GM19035 (cell line): ENCODE measurements around the gene OR10H3.
"Not testable (repeated sequence)": the region's sequence is repeated elsewhere in the genome, so short reads cannot be mapped to it uniquely, and the experiment has no call there.

Experiments used
- ATAC-seq: cut with Tn5 transposase; IDR thresholded peaks from one replicate; pipeline ENCODE4 v1.9.1; 2021; ENCODE audit not compliant: unreplicated experiment

Gene OR10H3, protein sequence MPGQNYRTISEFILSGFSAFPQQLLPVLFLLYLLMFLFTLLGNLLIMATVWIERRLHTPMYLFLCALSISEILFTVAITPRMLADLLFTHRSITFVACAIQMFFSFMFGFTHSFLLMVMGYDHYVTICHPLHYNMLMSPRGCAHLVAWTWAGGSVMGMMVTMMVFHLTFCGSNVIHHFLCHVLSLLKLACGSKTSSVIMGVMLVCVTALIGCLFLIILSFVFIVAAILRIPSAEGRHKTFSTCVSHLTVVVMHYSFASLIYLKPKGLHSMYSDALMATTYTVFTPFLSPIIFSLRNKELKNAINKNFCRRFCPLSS

DNA sequence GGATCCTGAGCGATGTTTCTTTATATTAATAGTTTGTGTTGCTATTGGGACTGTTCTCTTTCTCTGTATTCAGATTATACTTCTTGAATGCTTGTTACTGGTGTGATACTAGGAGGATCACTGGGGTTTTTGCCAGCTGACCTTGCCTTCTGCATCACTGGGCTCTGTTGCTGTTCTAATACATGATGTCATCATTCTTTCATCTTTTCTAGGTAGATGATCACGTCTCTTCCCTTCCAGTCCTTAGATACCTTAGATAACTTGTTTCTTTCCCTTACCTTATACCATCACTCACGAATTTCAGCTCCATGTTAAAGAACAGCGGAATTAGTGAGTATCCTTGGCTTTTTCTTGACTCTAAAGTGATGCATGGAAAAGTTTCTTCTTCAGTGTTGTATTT, at the start of gene OR10H3:
OR10H3 (plus strand) TSS at position 264 of the 400 bp plus-strand sequence. CDS start 3,408 bp downstream, outside the sequence.
- no peak for ATAC-seq

DNA sequence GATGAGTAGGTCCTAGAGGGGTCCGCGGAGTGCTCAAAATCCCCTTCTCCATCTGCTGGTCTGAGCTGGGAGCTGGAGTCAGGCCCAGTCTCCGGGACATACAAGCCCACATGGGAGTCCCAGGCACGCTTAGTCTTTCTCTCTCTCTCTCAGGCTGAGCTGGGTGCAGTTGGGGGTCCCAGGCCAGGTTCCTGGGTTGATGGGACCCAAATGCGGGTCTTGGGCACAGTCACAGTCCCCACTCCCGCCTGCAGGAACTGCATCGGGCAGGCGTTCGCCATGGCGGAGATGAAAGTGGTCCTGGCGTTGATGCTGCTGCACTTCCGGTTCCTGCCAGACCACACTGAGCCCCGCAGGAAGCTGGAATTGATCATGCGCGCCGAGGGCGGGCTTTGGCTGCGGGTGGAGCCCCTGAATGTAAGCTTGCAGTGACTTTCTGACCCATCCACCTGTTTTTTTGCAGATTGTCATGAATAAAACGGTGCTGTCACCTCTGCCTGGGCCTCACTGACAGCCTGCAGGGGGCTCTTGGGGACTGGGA, 41.1 kb upstream of the OR10H3 start:
- ATAC-seq: no peak

DNA sequence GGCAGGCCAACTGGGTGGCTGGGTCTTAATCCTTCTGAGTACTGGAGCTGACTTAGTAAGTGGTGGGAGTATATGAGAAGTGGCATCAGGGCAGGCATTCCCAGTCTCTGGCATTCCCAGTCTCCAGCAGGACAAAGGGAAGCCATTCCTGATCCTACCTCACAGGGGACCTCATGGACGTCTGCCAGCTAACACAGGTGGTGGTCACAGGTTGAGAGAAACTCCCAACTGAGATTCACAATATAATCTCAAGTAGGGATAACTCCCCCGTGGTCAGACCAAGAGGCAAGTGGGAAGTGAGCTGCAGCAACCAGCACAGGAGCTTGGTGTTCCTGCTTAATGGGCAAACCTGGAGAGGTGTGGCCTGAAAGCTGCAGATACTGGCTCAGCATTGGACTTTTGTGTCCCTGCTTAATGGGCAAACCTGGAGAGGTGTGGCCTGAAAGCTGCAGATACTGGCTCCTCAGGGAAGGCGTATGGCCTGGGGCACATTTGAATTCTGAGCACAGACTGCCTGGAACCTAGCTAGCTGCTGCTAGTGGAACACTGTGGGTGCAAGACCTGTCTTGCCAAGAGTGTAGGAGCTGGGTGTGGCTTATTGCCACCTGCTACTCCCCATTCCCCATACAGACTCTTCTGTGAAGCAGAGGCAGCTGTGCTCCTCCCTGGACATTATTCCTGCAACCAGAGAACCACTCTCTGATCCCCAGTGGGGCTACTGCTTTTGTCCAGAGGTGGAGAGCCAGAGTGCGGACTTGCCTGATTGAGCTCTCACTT, 35.8 kb upstream of the OR10H3 start:
- ATAC-seq: no peak

DNA sequence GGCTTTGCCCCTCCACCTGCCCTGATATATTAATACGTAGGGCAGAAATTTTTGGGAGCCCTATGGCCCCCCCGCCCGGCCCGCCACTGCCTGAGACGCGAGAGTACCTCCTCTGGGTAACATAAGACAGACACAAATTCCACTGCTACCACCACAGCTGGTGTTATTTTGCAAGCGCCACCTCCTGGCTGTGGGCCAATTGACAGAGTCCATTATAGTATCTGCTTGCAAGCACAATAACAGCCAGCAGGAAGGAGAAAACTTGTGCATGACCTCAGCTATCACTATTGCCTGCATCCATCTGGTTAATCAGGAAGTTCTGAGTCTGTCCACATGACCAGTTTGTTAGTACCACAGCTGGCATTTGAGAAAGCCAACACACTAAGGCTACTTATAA, 35.3 kb upstream of the OR10H3 start:
- ATAC-seq: no peak

DNA sequence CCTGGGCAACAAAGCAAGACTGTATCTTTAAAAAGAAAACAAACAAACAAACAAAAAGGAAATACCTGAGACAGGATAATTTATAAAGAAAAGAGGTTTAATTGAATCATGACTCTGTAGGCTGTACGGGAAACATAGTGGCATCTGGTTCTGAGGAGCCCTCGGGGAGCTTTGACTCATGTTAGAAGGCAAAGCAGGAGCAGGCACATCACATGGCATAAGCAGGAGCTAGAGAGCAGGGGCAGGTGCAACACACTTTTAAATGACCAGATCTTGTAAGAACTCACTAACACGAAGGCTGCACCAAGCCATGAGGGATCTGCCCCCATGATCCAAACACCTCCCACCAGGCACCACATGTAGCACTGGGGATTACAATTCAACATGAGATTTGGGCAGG, 23.1 kb upstream of the OR10H3 start:
- ATAC-seq: no peak

DNA sequence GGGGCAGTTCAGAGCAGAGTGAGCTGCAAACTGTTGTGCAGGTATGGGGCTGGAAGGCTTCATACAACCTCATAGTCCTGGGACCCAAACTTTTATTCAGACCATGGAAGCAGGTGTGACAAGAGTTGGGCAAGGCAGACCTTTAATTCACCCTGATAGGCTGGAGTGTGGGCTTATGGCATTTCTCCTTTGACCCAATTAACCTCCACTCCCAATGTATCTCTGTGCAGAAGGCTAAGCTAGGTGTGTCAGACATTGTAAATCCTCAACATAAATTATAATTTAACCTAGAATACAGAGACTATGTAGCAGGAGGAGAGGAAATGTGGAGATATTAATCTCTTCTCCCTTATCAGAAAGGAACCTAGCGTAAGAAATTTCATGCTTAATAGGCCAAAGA, 22.1 kb upstream of the OR10H3 start:
- no peak for ATAC-seq

DNA sequence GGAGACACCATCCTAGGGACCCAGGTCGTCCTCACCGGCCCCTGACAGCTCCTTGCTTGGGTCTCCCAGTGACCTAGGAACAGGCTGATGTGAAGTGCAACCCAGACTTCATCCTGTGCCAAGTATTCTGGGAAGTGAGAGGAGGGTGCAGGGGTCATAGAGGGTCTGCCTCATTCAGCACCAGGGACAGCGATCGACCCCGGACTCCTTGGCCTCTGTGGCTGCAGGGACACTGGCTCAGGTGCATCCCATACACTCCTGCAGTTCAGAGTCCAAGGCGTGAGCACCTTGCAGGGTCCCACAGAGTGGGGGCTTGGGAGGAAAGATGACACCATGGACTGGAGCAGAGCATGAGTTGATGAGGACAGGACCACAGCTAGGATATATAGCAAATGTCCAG, 20.0 kb upstream of the OR10H3 start:
- no peak for ATAC-seq

DNA sequence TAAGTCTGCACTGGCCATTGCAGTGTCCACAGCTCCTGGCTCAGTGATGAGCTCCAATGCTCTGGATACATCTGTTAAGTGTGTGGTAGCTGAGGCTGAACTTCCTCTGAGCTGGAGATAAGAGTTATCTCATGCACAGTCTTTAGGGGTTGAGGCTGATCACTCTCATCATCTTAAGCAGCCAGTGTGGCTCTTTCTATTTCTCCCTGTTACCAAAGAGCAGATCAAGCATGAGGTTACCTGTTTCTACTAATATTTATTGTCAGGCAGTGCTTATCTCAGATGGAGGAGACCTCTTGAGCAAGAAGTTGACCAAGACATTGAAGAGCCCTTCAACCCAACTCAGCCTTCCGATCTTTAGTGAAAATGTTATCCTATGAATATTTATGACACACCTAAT, 16.5 kb upstream of the OR10H3 start:
- no peak for ATAC-seq

DNA sequence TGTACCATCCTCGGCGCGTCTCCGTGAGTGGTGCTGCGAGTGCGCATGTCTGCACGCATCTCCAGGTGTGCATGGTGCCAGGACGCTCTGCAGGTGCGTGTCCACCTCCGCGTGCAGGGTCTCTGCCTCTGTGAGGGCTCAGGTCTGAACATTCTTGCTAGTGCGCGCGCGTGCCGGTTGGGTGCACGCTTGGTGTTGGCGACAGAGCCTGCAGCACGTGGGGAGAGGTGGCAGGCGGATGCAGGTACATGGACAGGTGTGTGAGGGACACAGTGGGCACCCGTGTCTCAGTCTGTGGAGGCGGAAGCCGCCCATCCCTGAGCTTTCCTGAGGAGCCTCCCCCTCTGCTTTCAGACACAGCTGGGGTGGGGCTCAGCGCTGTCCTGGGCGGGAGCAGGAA, 14.8 kb upstream of the OR10H3 start:
- no peak for ATAC-seq

DNA sequence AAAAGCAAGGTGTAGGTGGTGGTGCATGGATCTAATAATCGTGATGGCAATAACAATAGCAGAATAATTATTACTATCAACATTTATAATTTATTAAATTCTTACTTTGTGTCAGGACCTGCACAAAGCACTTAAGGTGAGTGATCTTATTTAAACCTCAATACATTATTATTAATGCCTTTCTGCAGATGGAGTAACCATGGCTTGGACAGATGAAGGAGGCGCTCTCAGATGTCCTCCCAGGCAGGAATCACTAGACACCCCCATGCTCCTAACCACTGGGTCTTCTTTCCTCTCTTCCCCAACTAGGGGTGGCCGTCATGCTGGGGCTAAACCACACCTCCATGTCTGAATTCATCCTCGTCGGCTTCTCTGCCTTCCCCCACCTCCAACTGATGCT, 10.1 kb upstream of the OR10H3 start, which contains the start of gene OR10H2:
OR10H2 (plus strand) TSS at position 301 of the 400 bp plus-strand sequence; CDS start at position 321, 20 bp downstream.
- no peak for ATAC-seq

DNA sequence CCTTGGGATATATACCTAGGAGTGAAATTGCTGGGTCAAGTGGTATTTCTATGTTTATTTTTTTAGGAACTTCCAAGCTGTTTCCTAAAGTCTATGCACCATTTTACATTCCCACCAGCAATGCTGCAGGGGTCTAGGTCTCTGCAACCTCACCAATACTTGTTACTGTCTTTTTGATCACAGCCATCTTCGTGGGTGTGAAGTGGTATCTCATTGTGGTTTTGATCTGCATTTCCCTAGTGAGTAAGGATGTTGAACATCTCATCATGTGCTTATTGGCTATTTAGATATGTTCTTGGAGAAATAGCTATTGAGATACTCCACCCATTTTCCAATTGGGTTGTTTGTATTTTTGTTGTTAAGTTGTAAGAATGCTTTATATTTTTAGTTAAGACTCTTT, 7.2 kb upstream of the OR10H3 start:
- no peak for ATAC-seq

DNA sequence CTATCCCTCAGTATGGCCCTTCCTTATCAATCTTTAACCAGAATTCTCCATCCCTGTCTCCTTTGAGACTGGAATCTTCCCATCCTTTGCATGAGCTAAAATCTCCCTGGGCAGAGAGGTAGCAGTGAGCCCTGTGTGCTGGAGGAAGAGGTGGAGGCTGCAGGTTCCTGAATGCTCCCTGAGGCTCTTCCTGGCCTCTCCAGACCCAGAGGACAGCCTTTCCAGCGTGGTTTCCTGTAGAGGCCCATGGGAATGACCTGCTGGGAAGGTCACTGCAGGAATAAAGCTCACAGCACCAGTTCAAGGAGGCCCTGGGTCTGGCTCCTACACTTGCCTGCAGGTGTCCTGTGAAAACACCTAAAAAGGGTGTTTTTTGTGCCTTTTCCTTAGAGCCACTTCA, 5.4 kb upstream of the OR10H3 start:
- ATAC-seq: no peak

DNA sequence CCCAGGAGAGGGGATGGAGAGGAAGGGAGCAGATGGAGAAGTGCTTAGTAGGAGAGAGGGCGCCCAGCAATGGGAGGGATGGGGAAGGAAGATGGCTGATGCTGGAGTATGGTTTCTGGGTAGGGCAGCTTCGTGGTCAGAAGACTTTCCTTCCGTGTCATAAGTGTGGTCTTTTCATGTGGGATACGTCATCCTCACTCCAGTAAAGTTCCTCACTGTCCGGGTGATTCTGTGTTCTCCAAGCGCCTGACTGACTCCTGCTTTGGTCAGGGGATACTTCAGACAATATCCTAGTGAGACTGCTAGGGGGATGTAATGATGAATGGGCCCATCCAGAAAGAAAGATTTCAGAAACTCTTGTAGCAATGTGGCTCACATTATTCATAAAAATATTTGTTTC, 3.9 kb upstream of the OR10H3 start:
- no peak for ATAC-seq

DNA sequence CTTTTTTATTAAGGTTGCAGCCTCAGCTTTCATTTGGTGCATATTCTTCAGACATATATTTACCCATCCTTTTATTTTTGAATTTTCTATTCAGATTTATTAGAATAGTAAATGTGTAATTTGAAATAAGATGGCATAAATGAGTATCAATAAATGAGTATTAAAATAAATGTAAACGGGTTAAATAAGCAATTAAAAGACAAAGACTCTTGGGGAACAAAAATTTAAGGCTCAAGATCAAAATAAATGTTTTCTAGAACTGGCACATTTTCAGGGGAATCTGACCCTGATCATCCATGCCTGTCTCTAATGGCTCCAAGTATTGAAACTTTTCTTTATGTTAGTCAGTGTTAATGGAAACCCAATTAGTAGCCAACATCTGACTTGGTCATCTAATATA, 3.0 kb downstream of the OR10H3 start:
- no peak for ATAC-seq

DNA sequence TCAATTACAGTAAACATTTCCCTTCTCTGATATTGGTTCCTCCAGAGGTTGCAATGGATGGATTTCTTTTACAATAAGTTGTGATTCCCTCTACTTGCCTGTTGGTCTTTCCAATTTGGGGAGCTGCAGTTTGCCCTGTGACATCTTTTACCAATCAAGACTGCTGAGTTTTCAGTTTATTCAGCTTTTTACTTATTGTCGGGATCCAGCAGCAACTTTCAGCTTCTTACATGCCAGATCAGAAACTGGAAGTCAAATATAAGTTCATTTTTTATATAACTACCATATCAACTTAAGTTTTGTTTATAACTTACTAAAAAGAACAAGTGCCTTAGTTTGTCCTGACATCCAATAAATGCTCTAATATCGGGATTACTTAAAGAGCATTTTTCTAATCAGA, 10.5 kb downstream of the OR10H3 start:
- no peak for ATAC-seq

DNA sequence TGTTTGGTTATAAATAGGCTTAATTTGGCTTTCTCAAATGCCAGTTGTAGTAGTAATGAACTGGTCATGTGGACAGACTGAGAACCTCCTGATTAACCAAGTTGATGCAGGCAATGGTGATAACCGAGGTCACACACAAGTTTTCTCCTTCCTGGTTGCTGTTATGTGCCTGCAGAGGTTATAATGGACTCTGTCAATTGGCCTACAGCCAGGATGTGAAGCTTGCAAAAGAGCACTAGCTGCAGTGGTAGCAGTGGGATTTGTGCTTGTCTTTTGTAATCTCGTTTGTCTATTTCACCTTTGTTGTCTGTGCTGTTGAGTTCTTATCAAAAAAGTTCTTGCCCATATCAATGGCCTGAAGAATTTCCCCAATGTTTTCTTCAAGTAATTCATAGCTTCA, 20.6 kb downstream of the OR10H3 start:
- no peak for ATAC-seq

DNA sequence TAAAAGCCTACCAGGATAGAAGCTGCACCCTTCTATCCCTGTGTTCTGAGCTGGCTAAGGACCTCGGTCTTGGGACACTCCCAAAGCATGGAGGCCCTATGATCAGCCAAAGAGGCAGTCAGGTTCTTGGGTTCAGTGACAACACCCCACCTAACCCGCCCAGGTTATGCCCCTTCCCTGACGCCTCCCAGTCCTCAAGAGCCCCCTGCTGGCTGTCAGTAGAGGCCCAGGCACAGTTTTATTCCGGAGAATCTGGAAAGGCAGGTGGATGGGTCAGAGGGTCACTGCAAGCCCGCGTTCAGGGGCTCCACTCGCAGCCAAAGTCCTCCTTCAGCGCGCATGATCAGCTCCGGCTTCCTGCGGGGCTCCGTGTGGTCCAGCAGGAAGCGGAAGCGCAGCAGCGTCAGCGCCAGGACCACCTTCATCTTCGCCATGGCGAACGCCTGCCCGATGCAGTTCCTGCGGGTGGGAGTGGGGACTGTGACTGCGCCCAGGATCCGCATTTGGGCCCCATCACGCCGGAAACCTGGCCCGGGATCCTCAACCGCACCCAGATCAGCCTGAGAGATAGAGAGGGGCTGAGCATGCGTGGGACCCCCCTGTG, 22.3 kb downstream of the OR10H3 start:
- no peak for ATAC-seq

DNA sequence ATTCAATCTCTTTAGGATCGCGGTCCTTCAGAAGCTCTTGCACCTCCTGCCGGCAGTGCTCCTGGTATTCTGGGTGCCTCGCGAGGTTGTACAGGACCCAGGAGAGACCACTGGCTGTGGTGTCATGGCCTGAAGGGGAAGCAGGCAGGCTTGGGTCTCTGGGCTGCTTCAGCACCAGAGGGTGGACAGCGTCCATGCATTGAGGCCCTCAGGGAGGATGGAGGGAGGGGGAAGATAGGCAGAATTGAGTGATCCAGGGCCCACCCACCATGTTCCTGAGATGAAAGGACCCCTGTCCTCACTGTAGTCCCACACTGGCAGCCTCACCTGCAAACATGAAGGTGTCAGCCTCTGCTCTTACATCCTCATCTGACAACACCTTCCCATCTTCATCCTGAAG, 31.8 kb downstream of the OR10H3 start:
- ATAC-seq: no peak

DNA sequence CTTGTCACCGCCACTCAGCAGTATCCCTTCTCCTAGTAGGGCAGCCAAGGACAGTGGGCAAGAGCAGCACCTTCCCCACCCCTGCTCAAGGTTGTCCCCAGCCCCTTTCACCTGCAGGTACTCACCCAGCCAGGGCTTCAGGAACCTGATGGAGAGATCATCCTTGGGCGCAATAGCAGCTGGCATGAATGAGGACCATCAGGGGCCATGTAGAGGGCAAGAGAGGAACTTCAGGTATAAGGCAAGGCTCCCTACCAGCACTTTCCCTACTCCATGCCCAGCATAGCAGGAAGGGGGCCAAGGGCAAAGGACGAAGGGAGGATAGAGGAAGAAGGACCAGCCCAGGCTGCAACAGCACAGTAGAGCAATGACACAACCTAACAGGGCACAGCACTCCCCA, 36.4 kb downstream of the OR10H3 start:
- ATAC-seq: not testable (repeated sequence)

DNA sequence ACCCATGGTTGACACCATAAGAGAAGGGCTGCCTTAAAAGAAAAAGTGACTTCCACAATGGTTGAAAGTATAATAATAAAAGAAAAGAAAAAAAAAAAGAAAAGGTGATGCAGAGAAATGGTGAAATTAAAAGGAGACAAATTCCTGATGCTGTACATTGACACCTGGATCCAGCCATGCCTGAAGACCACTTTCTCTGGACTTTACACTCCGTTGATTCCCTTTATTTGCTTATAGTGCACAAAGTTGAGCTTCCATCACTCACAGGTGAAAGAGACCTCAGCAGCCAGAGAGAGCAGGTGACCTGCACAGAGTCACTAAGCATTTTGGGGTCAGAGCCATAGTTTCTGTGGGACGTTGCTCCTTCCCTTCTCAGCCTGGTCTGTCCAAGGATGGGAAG, 37.5 kb downstream of the OR10H3 start:
- no peak for ATAC-seq

DNA sequence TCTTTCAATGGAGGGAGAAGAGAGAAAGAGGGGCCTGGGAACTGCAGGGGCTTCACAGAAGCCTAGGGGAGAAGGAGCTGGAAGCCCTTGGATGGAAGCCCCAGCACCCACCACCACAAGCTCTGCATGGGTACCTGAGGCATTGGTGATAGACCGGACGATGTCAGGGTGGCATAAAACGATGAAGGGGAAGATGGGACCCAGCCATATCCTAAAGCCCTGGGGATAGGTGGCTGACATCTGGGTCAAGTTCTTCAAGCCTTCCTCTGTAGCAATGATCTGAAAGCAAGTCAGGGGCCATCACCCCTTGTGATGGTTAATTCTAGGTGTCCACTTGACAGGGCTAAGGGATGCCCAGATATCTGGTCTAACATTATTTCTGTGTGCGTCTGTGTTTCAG, 38.5 kb downstream of the OR10H3 start:
- ATAC-seq: no peak
